H4 (cell line): ENCODE data around the gene SKIL. TPM values are rescaled to one million over a fixed set of nuclear protein-coding genes. Genes with fewer than 3 reads are reported as not detected.
"Not testable (repeated sequence)": the region's sequence is repeated elsewhere in the genome, so short reads cannot be mapped to it uniquely, and the experiment has no call there.

Source experiments
- DNase-seq: peaks from one replicate; pipeline ENCODE4 v3.0.0-alpha.2; 2015; ENCODE audit warnings: low spot score
- total RNA-seq: library from RNA; depleted of rRNA; stranded (reverse); fragments of >200 nt; shearing (Covaris generic); gene quantifications from 2 replicates; pipeline ENCODE4 v1.2.3, GENCODE V29; 2014; rRNA removed

The SKIL gene
- total RNA-seq, result 36.4 and 43.0 TPM in 2 replicates

GRCh38 chr3:170357176-170358041 is at the start of gene SKIL:
Gene SKIL (plus strand): TSS chr3:170357715. CDS start chr3:170360332, 2,617 bp downstream.
- DNase-seq, result peak; percentile 98

GRCh38 chr3:170309046-170309445 is 48.5 kb upstream of the SKIL start:
- DNase-seq, result no peak

GRCh38 chr3:170317954-170318353 is 39.6 kb upstream of the SKIL start:
- DNase-seq, result no peak

GRCh38 chr3:170320461-170321121 is 36.9 kb upstream of the SKIL start:
- DNase-seq, result no peak

- DNase-seq, result no peak
These were observed 36.0 kb upstream of the SKIL start for GRCh38 chr3:170321321-170322034.

- DNase-seq, result no peak
These were observed 34.8 kb upstream of the SKIL start for GRCh38 chr3:170322566-170323269.

- no peak for DNase-seq
These were observed 34.2 kb upstream of the SKIL start for GRCh38 chr3:170323331-170323730.

- DNase-seq, result no peak
These were observed 32.6 kb upstream of the SKIL start for GRCh38 chr3:170324962-170325361.

GRCh38 chr3:170327040-170327808 is 30.3 kb upstream of the SKIL start:
- no peak for DNase-seq

- DNase-seq, result not testable (repeated sequence)
These were observed 29.5 kb upstream of the SKIL start for GRCh38 chr3:170327868-170328548.

- DNase-seq, result peak; percentile 55
These were observed 27.1 kb upstream of the SKIL start for GRCh38 chr3:170330366-170330765.

GRCh38 chr3:170331143-170331542 is 26.4 kb upstream of the SKIL start:
- DNase-seq, result no peak

GRCh38 chr3:170337420-170337819 is 20.1 kb upstream of the SKIL start:
- no peak for DNase-seq

- no peak for DNase-seq
These were observed 18.7 kb upstream of the SKIL start for GRCh38 chr3:170338690-170339340.

GRCh38 chr3:170342273-170342672 is 15.2 kb upstream of the SKIL start:
- not testable (repeated sequence) for DNase-seq

- not testable (repeated sequence) for DNase-seq
These were observed 13.7 kb upstream of the SKIL start for GRCh38 chr3:170343859-170344258.

- DNase-seq, result no peak
These were observed 12.5 kb upstream of the SKIL start for GRCh38 chr3:170344971-170345370.

- no peak for DNase-seq
These were observed 10.8 kb upstream of the SKIL start for GRCh38 chr3:170346481-170347392.
